ENCODE results near the gene AUTS2.

The AUTS2 gene

GRCh38 chr7:70600993-70601392 lies 1002.7 kb downstream of the AUTS2 start:
- DNase-seq (ENCODE audit: low read depth in 2 of 2, low spot score in 1 of 2) = no peak

GRCh38 chr7:70602117-70602516 lies 1003.8 kb downstream of the AUTS2 start:
- no peak for DNase-seq (ENCODE audit: low read depth in 2 of 2, low spot score in 1 of 2)

GRCh38 chr7:70607281-70607680 lies 1009.0 kb downstream of the AUTS2 start:
- no peak for DNase-seq (ENCODE audit: low read depth in 2 of 2, low spot score in 1 of 2)

- DNase-seq (ENCODE audit: low read depth in 2 of 2, low spot score in 1 of 2) = no peak
Measured at GRCh38 chr7:70607759-70608158, 1009.5 kb downstream of the AUTS2 start.

- DNase-seq (ENCODE audit: low read depth in 2 of 2, low spot score in 1 of 2) = no peak
Measured at GRCh38 chr7:70608229-70608628, 1010.0 kb downstream of the AUTS2 start.

GRCh38 chr7:70612811-70613210 lies 1014.5 kb downstream of the AUTS2 start:
- no peak for DNase-seq (ENCODE audit: low read depth in 2 of 2, low spot score in 1 of 2)

GRCh38 chr7:70614237-70615045 lies 1016.2 kb downstream of the AUTS2 start:
- no peak for DNase-seq (ENCODE audit: low read depth in 2 of 2, low spot score in 1 of 2)

- DNase-seq (ENCODE audit: low read depth in 2 of 2, low spot score in 1 of 2) = no peak
Measured at GRCh38 chr7:70615066-70615606, 1016.9 kb downstream of the AUTS2 start.

- no peak for DNase-seq (ENCODE audit: low read depth in 2 of 2, low spot score in 1 of 2)
Measured at GRCh38 chr7:70616211-70616610, 1017.9 kb downstream of the AUTS2 start.

GRCh38 chr7:70616821-70617220 lies 1018.5 kb downstream of the AUTS2 start:
- DNase-seq (ENCODE audit: low read depth in 2 of 2, low spot score in 1 of 2) = no peak

GRCh38 chr7:70618020-70618551 lies 1019.8 kb downstream of the AUTS2 start:
- no peak for DNase-seq (ENCODE audit: low read depth in 2 of 2, low spot score in 1 of 2)

GRCh38 chr7:70619130-70619529 lies 1020.9 kb downstream of the AUTS2 start:
- no peak for DNase-seq (ENCODE audit: low read depth in 2 of 2, low spot score in 1 of 2)

GRCh38 chr7:70619659-70620058 lies 1021.4 kb downstream of the AUTS2 start:
- DNase-seq (ENCODE audit: low read depth in 2 of 2, low spot score in 1 of 2) = no peak

- no peak for DNase-seq (ENCODE audit: low read depth in 2 of 2, low spot score in 1 of 2)
Measured at GRCh38 chr7:70620333-70621055, 1022.2 kb downstream of the AUTS2 start.

- no peak for DNase-seq (ENCODE audit: low read depth in 2 of 2, low spot score in 1 of 2)
Measured at GRCh38 chr7:70621954-70622600, 1023.8 kb downstream of the AUTS2 start.

- DNase-seq (ENCODE audit: low read depth in 2 of 2, low spot score in 1 of 2) = no peak
Measured at GRCh38 chr7:70622936-70623335, 1024.7 kb downstream of the AUTS2 start.

- DNase-seq (ENCODE audit: low read depth in 2 of 2, low spot score in 1 of 2) = no peak
Measured at GRCh38 chr7:70624500-70625103, 1026.3 kb downstream of the AUTS2 start.

- no peak for DNase-seq (ENCODE audit: low read depth in 2 of 2, low spot score in 1 of 2)
Measured at GRCh38 chr7:70627461-70627860, 1029.2 kb downstream of the AUTS2 start.

- no peak for DNase-seq (ENCODE audit: low read depth in 2 of 2, low spot score in 1 of 2)
Measured at GRCh38 chr7:70630440-70630817, 1032.2 kb downstream of the AUTS2 start.

GRCh38 chr7:70630818-70631457 lies 1032.7 kb downstream of the AUTS2 start:
- no peak for DNase-seq (ENCODE audit: low read depth in 2 of 2, low spot score in 1 of 2)

- DNase-seq (ENCODE audit: low read depth in 2 of 2, low spot score in 1 of 2) = no peak
Measured at GRCh38 chr7:70631718-70632117, 1033.4 kb downstream of the AUTS2 start.
